Stimulated activated CD8-positive, alpha-beta memory T cell treated with anti-CD3 and anti-CD28 coated beads, Interleukin-15, amount 100 ng/mL, for 48 hours (primary cell): ENCODE data around the gene ATP11C.
"Not testable (repeated sequence)": the region's sequence is repeated elsewhere in the genome, so short reads cannot be mapped to it uniquely, and the experiment has no call there.

Experiments used
- DNase-seq, 2 donors: peaks; one replicate each; pipeline ENCODE4 v3.0.0-alpha.2; 2020; ENCODE audit warnings: low read depth in 2 of 2

ATP11C gene

GRCh38 chrX:139724626-139725025, 208.2 kb downstream of the ATP11C start:
- no peak for DNase-seq

- DNase-seq: no peak
Observed at GRCh38 chrX:139720979-139721378, 211.9 kb downstream of the ATP11C start.

DNA sequence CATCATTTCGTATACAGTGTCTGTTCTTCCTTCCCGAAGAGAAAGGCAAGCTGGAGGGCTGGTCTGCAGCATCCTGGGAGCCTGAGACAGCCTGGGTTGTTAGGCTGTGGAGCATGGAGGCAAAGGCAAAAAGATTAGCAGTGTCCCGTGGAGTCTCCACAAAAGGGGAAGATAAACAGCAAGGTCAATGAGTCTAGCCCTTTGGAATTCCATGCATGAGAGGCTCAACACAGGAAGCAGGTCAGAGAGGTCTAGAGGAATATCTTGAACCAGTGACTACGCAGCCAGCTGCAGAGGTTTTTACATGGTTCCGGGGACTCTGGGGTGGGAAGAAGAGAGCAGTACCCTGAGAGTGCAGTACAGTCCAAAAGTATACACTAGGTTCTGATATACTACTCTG, 212.7 kb downstream of the ATP11C start:
- no peak for DNase-seq

DNA sequence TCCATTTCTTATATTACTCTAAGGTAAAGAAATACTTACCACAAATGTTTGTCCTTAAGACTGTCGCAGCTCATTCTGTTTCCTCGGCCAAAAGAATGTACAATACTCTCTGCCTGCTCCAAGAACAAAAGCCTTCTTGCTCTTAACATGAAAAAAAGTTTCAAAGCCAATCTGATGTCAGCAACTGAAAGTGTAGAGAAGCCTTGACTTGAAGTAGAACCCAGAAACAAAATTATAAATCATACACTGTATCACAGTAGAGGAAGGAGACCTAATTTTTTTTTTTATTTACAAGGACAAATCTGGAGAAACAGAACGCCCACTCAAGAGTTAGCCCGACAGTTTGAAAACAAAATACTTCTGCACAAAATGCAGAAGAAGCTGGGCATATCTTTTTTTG, 224.8 kb downstream of the ATP11C start, which contains the start of gene MCF2:
TSS of gene MCF2 (minus strand) at position 101 of the 400 bp plus-strand sequence. CDS start 56,423 bp downstream, outside the sequence.
- DNase-seq: no peak

- no peak for DNase-seq
Observed at GRCh38 chrX:139702658-139703057, 230.2 kb downstream of the ATP11C start.

DNA sequence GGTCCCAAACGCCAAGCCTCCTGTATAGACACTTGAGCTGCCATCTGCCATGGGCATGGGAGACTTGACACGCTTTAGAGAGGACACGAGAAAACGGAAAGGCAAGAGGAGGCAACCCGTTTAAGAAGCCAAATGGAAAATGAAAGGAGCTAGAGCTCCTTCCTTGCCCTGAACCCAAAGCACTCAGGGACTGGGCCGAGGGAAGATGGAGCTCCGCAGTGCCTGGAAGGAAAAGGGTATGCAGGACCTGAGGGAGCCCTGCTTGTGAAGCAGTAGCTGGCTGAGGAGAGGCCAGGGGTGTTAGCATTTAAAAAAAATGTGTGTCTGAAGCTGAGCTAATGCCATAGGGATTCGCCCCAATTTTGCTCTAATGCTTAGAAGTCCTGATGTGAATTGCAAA, 239.9 kb downstream of the ATP11C start:
- no peak for DNase-seq

GRCh38 chrX:139692506-139692849, 240.4 kb downstream of the ATP11C start:
- no peak for DNase-seq

DNA sequence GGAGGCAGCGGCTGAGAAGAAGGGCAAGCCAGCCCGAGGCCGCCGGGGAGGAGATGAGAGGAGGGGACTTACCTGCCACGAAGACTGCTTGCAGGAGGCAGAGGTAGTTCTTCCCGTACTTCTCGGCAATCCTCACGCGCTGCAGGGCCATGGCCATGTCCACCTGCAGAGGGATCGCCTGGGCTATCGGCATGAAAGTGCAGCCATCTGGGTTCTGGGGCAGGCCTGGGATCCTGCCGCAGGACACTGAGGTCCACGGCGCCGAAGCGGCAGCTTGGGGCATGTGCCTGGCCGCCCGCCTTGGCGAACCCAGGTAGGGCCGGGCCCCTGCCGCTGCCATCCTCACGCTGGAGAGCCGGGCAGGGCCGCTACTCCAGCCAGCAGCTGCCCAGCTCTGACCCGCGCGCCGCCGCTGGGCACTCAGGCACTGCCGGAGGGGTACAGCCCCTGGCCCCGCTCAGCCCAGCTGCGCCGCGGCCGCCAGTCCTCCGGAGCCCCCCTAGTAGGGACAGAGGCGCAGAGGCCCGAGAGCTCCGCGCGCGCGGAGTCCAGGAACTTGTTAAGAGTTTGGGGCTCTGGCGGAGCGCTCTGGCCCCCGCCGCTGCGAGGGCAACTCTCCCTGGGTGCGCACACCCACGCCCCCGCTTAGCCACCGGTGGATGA, 240.9 kb downstream of the ATP11C start:
- DNase-seq: no peak

GRCh38 chrX:139691493-139691842, 241.4 kb downstream of the ATP11C start:
- no peak for DNase-seq

GRCh38 chrX:139685175-139685574, 247.7 kb downstream of the ATP11C start:
- DNase-seq: not testable (repeated sequence)

- DNase-seq: no peak
Observed at GRCh38 chrX:139680356-139680755, 252.5 kb downstream of the ATP11C start.
